Vagina (tissue), 2 donors: ENCODE data around the gene SLC2A1. TPM values are rescaled to one million over a fixed set of nuclear protein-coding genes. Genes with fewer than 3 reads are reported as not detected.

Experiments used
- DNase-seq, 2 donors: peaks; one replicate each; pipeline ENCODE4 v3.0.0-alpha.2; 2017; ENCODE audit errors: extremely low spot score in 2 of 2
- H3K27ac ChIP-seq: fragments of 200-600 bp; sonication (generic); one replicate; pipeline ENCODE4 v1.5.1; 2019
- H3K27me3 ChIP-seq: fragments of 200-600 bp; sonication (generic); one replicate; pipeline ENCODE4 v1.5.1; 2019
- H3K36me3 ChIP-seq, 2 donors: fragments of 200-600 bp; sonication (generic); one replicate each; pipeline ENCODE4 v1.5.1; 2017 to 2019
- H3K4me1 ChIP-seq: fragments of 200-600 bp; sonication (generic); one replicate; pipeline ENCODE4 v1.5.1; 2019
- H3K4me3 ChIP-seq, 2 donors: fragments of 200-600 bp; sonication (generic); 1 replicate in 1 of 2; 2 replicates in 1 of 2; pipeline ENCODE4 v1.5.1; 2016 to 2019
- H3K9me3 ChIP-seq: fragments of 200-600 bp; sonication (generic); one replicate; pipeline ENCODE4 v1.5.1; 2019
- POLR2A ChIP-seq, 2 donors: fragments of 450-650 bp; IDR thresholded peaks; one replicate each; pipeline ENCODE4 v1.6.1; 2017; ENCODE audit warnings: antibody characterized with exemption in 2 of 2, mild to moderate bottlenecking in 2 of 2, moderate library complexity in 2 of 2
- POLR2AphosphoS5 ChIP-seq, 2 donors: sonication (generic); formaldehyde crosslinking; IDR thresholded peaks; one replicate each; pipeline ENCODE4 v1.9.0; 2017; ENCODE audit warnings: antibody characterized with exemption in 2 of 2, mild to moderate bottlenecking in 2 of 2, low read depth in 1 of 2; ENCODE audit not compliant: insufficient read depth in 1 of 2
- intact Hi-C: fragments of 100-400 bp; cut with DNase I; formaldehyde crosslinking; loops from one replicate; pipeline ENCODE4 v1.15.1; 2023
- total RNA-seq: library from RNA; depleted of rRNA; stranded (reverse); fragments of >200 nt; gene quantifications from one replicate; pipeline ENCODE4 v1.2.3, GENCODE V29; 2016
- TF ChIP-seq, protein P1 (sequence below), 3 experiments: fragments of 450-650 bp in 2 of 3; fragments of 200-600 bp in 1 of 3; sonication (generic) in 1 of 3; IDR thresholded peaks; one replicate each; pipeline ENCODE4 v1.5.1; 2017 to 2019; ENCODE audit warnings: antibody characterized with exemption in 3 of 3, mild to moderate bottlenecking in 2 of 3, moderate library complexity in 2 of 3

SLC2A1 gene
- total RNA-seq, 1 donor from 2014 or later, result 286 TPM

DNA sequence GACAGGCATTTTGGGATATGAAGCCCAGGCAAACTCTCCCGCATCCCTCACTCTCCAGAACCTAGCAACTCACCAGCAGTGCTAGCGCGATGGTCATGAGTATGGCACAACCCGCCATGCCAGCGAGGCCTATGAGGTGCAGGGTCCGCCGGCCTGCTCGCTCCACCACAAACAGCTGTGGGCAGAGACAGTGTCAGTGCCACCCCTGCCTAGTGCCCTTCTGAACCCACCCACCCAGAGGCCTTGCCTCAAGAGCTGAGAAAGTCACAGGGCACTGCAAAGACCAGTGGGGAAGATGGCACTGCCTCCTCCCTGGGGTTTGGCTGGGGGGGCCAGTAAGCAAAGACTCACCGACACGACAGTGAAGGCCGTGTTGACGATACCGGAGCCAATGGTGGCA is 29.8 kb downstream of the SLC2A1 start:
- intact Hi-C loops, result no loop called here
- no peaks in the 10 kb centered on the region for H3K27me3 ChIP-seq
- H3K4me3 ChIP-seq, result no peak overlapping the region
- H3K9me3 ChIP-seq, result no peaks in the 10 kb centered on the region
- no peak overlapping the region for H3K27ac ChIP-seq
- H3K4me1 ChIP-seq, result peaks cover 40% of the 10 kb centered on the region
- TF ChIP-seq, protein P1, sequence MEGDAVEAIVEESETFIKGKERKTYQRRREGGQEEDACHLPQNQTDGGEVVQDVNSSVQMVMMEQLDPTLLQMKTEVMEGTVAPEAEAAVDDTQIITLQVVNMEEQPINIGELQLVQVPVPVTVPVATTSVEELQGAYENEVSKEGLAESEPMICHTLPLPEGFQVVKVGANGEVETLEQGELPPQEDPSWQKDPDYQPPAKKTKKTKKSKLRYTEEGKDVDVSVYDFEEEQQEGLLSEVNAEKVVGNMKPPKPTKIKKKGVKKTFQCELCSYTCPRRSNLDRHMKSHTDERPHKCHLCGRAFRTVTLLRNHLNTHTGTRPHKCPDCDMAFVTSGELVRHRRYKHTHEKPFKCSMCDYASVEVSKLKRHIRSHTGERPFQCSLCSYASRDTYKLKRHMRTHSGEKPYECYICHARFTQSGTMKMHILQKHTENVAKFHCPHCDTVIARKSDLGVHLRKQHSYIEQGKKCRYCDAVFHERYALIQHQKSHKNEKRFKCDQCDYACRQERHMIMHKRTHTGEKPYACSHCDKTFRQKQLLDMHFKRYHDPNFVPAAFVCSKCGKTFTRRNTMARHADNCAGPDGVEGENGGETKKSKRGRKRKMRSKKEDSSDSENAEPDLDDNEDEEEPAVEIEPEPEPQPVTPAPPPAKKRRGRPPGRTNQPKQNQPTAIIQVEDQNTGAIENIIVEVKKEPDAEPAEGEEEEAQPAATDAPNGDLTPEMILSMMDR (IDR thresholded peaks at IDR 0.05), result no peak
- TF ChIP-seq POLR2AphosphoS5 (IDR thresholded peaks at IDR 0.05; ENCODE audit: insufficient read depth in 1 of 2, low read depth in 1 of 2), result no peak
- peaks cover 3 to 36% of the 10 kb centered on the region in 2 donors for H3K36me3 ChIP-seq
- DNase-seq, result peak in 1 of 2 donors; percentile 83

DNA sequence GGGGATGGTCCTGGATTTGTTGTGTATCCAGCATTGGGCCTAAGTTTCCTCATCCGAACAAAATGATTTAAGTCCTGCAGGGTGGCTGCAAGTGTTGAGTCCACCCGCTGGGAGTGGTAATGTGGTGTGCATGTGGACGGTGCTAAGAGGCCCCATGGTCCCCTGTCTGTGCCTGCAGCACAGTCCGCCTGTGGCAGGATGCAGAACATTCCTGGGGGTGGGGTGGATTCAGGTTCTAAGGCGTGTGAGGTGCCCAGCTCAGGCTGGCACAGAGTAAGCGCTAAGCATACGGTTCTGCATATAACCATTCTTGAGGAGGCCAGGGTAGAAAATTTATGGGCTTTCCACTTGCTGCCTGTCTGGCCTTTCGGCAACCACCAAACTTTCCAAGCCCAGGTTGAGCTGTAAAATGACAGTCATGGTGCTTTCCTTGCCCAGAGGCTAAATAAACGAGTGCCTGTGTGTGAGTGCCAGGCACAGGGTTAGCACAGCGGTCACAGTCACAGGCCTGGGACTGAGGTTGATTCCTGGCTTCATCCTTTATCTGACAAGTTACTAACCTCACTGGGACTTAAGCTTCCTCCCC is 30.7 kb downstream of the SLC2A1 start:
- DNase-seq, result no peak
- H3K36me3 ChIP-seq, result peaks cover 3 to 36% of the 10 kb centered on the region in 2 donors
- no peak overlapping the region for H3K27ac ChIP-seq
- H3K4me1 ChIP-seq, result peaks cover 39% of the 10 kb centered on the region
- intact Hi-C loops, result no loop called here
- H3K27me3 ChIP-seq, result no peaks in the 10 kb centered on the region
- no peak overlapping the region for H3K4me3 ChIP-seq
- no peaks in the 10 kb centered on the region for H3K9me3 ChIP-seq
- TF ChIP-seq POLR2A (IDR thresholded peaks at IDR 0.05), result no peak
- peak in 1 of 2 donors; percentile 17 for TF ChIP-seq POLR2AphosphoS5 (IDR thresholded peaks at IDR 0.05; ENCODE audit: insufficient read depth in 1 of 2, low read depth in 1 of 2)

DNA sequence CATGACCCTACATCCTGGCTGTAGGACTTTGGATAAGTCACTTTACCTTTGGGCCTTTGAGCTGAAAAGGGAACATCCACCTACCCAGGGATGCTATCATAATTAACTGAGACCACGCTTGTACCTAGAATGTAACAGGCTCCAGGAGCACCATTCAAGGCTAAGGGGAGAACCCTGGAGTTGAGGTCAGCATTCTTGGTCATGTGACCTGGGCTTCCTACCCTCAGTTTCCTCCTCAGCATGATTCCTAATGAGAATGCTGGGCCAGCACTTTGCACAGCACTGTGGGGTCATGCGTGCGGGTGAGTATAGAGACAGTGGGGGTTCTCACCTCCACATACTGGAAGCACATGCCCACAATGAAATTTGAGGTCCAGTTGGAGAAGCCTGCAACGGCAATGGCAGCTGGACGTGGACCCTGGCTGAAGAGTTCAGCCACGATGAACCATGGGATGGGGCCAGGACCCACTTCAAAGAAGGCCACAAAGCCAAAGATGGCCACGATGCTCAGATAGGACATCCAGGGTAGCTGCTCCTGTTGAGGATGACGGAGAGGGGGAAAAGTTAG is 31.3 kb downstream of the SLC2A1 start:
- no peaks in the 10 kb centered on the region for H3K9me3 ChIP-seq
- H3K36me3 ChIP-seq, result peaks cover 3 to 36% of the 10 kb centered on the region in 2 donors
- no peaks in the 10 kb centered on the region for H3K27me3 ChIP-seq
- intact Hi-C loops, result no loop called here
- peaks cover 32% of the 10 kb centered on the region for H3K4me1 ChIP-seq
- H3K27ac ChIP-seq, result no peak overlapping the region
- DNase-seq, result no peak
- TF ChIP-seq POLR2AphosphoS5 (IDR thresholded peaks at IDR 0.05; ENCODE audit: insufficient read depth in 1 of 2, low read depth in 1 of 2) (no peak), POLR2A (IDR thresholded peaks at IDR 0.05) (no peak)
- TF ChIP-seq, protein P1 (IDR thresholded peaks at IDR 0.05), result no peak
- H3K4me3 ChIP-seq, result no peak overlapping the region

DNA sequence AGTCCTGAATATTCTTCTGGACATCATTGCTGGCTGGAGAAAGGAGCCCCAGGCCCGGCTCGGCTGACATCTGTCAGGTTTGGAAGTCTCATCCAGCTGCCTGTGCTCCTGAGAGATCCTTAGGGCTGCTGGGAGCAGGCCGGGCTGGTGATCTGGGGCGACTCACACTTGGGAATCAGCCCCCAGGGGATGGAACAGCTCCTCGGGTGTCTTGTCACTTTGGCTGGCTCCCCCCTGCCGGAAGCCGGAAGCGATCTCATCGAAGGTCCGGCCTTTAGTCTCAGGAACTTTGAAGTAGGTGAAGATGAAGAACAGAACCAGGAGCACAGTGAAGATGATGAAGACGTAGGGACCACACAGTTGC is 31.8 kb downstream of the SLC2A1 start:
- peaks cover 3 to 36% of the 10 kb centered on the region in 2 donors for H3K36me3 ChIP-seq
- no peak overlapping the region for H3K4me3 ChIP-seq
- H3K4me1 ChIP-seq, result peaks cover 27% of the 10 kb centered on the region
- no peak for DNase-seq
- no peaks in the 10 kb centered on the region for H3K27me3 ChIP-seq
- H3K9me3 ChIP-seq, result no peaks in the 10 kb centered on the region
- TF ChIP-seq POLR2AphosphoS5 (IDR thresholded peaks at IDR 0.05; ENCODE audit: insufficient read depth in 1 of 2, low read depth in 1 of 2), result no peak
- no peak for TF ChIP-seq POLR2A (IDR thresholded peaks at IDR 0.05)
- TF ChIP-seq, protein P1 (IDR thresholded peaks at IDR 0.05), result no peak
- intact Hi-C loops, result no loop called here
- no peak overlapping the region for H3K27ac ChIP-seq

DNA sequence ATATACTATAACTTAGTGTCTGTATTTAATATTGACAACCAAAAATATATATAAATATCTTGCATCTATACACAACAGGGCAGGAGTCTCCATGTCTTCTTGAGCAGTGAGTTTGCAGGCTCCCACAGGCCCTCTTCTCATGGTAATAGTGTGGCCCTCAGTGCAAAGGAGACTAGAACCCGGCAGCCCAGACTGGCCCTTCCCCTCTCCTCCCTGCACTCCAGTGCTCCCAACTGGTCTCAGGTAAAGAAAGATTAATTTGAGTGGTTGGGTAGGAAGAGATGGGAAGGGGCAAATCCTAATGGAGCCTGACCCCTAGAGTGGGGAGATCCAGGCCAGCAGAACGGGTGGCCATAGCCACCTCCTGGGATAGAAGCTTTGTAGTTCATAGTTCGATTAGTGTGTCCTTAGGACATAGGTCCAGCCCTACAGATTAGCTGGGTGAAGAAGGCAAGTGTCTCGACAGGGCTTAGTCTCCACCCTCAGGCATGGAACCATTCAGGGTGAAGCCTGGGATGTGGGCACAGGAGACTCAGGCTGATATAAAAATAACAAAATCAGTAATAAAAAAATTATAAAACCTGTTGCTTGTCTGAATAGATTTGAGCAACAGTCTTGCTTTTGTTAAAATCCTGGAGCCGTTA is 32.3 kb downstream of the SLC2A1 start:
- Histone ChIP-seq H3K9me3 (no peaks in the 10 kb centered on the region), H3K27me3 (no peaks in the 10 kb centered on the region), H3K27ac (no peak overlapping the region), H3K36me3 (peaks cover 3 to 36% of the 10 kb centered on the region in 2 donors), H3K4me3 (no peak overlapping the region), H3K4me1 (peaks cover 22% of the 10 kb centered on the region)
- intact Hi-C loops, result no loop called here
- DNase-seq, result no peak
- TF ChIP-seq, protein P1 (IDR thresholded peaks at IDR 0.05), result no peak
- TF ChIP-seq POLR2AphosphoS5 (IDR thresholded peaks at IDR 0.05; ENCODE audit: insufficient read depth in 1 of 2, low read depth in 1 of 2) (no peak), POLR2A (IDR thresholded peaks at IDR 0.05) (no peak)
